Right cardiac atrium (tissue), 5 donors: ENCODE results near the gene ETHE1. TPM values are rescaled to one million over a fixed set of nuclear protein-coding genes. Genes with fewer than 3 reads are reported as not detected.
"Not testable (repeated sequence)": the region's sequence is repeated elsewhere in the genome, so short reads cannot be mapped to it uniquely, and the experiment has no call there.

Experiments
- ATAC-seq, 2 donors: fragments of 200-7000 bp; cut with Tn5 transposase; one replicate each; pipeline versions ENCODE4 v1.8.0 to v1.9.1; 2020; ENCODE audit warnings: moderate library complexity in 2 of 2, mild to moderate bottlenecking in 1 of 2
- DNase-seq, 3 donors: peaks; one replicate each; pipeline ENCODE4 v3.0.0-alpha.2; 2020
- H3K27ac ChIP-seq: one replicate; pipeline ENCODE4 v1.5.1; 2013; ENCODE audit warnings: mild to moderate bottlenecking, low read length, control low read depth, moderate library complexity
- H3K27me3 ChIP-seq: one replicate; pipeline ENCODE4 v1.6.1; 2013; ENCODE audit not compliant: control insufficient read depth, insufficient read depth
- H3K4me1 ChIP-seq: one replicate; pipeline ENCODE4 v1.6.1; 2013; ENCODE audit warnings: low read length; ENCODE audit not compliant: control insufficient read depth, insufficient read depth
- H3K4me3 ChIP-seq: one replicate; pipeline ENCODE4 v1.5.1; 2013; ENCODE audit warnings: low read length, control low read depth
- H3K9me3 ChIP-seq: one replicate; pipeline ENCODE4 v1.6.1; 2013; ENCODE audit warnings: low read length; ENCODE audit not compliant: control insufficient read depth
- WGBS: extraction: QIAGEN DNeasy Blood & Tissue Kit; methylation state at CpG from one replicate; pipeline ENCODE4 v1.1.7; 2013; 5-methylcytosine and 5-hydroxymethylcytosine counted together
- intact Hi-C, 4 donors: fragments of 100-400 bp; cut with DNase I; formaldehyde crosslinking; loops; one replicate each; pipeline versions ENCODE4 v1.11.0 to v1.14.0; 2022 to 2023
- polyA plus RNA-seq: library from polyadenylated mRNA; stranded (reverse); fragments of 200-250 nt; gene quantifications from one replicate; pipeline ENCODE4 v1.2.3, GENCODE V29; 2013
- total RNA-seq, 4 donors: library from RNA; stranded (reverse); fragmentation: NEBNext Ultra II Directional; extraction: Animal tissue kit (Norgen Biotek cat#: 25700); gene quantifications; one replicate each; pipeline ENCODE4 v1.2.1, GENCODE V29; 2021
- donor health status: healthy with polysubstance abuse.
- donor health status: DM: no; HTN: yes; CAD: no.
- donor health status: DM: no; HTN: no; CAD: no.
- donor health status: DM: no; HTN: yes; CAD: no; lungs with severe emphysema.
- donor health status: DM: yes; HTN: yes; CAD: no.

The ETHE1 gene
- total and polyA plus RNA-seq, 5 donors = 12.6 to 18.2 (median 14.1) TPM

- peak; percentile 80 to 90 (median 88) for DNase-seq
- intact Hi-C loops = loop anchor here in 2 of 4 donors (5.0 kb wide), 2 partner anchors 117 to 122 kb away; no protein-coding TSS in a partner anchor
- no peak overlapping the region for H3K27ac ChIP-seq
- no peaks in the 10 kb centered on the region for H3K4me1 ChIP-seq
- ATAC-seq = peak; percentile 1 to 13
- H3K27me3 ChIP-seq = no peaks in the 10 kb centered on the region
- no peaks in the 10 kb centered on the region for H3K9me3 ChIP-seq
- no peak overlapping the region for H3K4me3 ChIP-seq
- WGBS = 57% methylated on average over 62 of the region's 62 CpGs
Measured at GRCh38 chr19:43534816-43535761, 8.1 kb upstream of the ETHE1 start.

GRCh38 chr19:43534305-43534815 lies 7.4 kb upstream of the ETHE1 start:
- ATAC-seq (no peak), DNase-seq (no peak)
- H3K27me3 ChIP-seq = no peaks in the 10 kb centered on the region
- no peaks in the 10 kb centered on the region for H3K4me1 ChIP-seq
- H3K27ac ChIP-seq = peak overlapping the region; percentile 1
- no peaks in the 10 kb centered on the region for H3K9me3 ChIP-seq
- intact Hi-C loops = no loop called here
- 11% methylated on average over 17 of the region's 17 CpGs for WGBS
- no peak overlapping the region for H3K4me3 ChIP-seq

GRCh38 chr19:43533546-43534304 lies 6.7 kb upstream of the ETHE1 start:
- intact Hi-C loops = no loop called here
- H3K4me3 ChIP-seq = peak overlapping the region; percentile 22
- H3K4me1 ChIP-seq = no peaks in the 10 kb centered on the region
- no peaks in the 10 kb centered on the region for H3K27me3 ChIP-seq
- under 1% methylated on average over 41 of the region's 41 CpGs for WGBS
- no peaks in the 10 kb centered on the region for H3K9me3 ChIP-seq
- ATAC-seq (peak; percentile 93 to 94), DNase-seq (peak; percentile 99)
- H3K27ac ChIP-seq = peak overlapping the region; percentile 75

DNA sequence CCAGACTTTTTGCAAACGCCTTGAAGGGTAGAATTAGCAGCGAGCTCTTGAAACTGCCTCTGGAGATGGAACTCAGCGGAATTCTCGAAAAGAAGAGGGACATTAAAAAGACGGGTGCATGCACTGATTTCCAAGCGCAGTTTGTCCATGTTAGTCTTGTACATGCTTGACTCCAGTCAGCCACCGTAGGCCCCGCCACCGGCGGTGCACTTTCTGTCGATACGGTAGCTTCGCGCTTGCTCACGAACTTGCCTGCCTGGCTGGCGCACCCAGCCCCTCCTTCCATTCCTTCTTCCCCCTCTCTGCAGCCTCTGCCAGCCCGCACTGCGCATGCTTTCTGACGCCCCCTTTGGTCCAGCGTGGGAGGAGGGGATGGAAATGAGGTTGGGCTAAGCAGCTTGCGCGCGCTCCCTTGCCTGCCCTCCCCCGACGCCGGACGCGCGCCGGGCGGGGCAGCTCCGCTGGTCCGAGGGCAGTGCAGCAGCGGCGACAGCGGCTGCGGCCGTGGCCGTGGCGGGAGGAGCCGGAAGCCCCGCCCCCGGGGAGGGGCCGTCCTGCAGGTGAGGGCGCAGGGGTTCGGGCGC lies 6.1 kb upstream of the ETHE1 start, which contains the start of gene ZNF575:
Gene ZNF575 (plus strand): TSS at position 227 of the 584 bp plus-strand sequence. CDS start 1,235 bp downstream, outside the sequence.
- intact Hi-C loops = no loop called here
- DNase-seq (peak; percentile 90 to 97 (median 96)), ATAC-seq (peak; percentile 80 to 81)
- Histone ChIP-seq H3K27me3 (no peaks in the 10 kb centered on the region), H3K4me3 (peak within 1 kb of the TSS; percentile 22), H3K27ac (peak within 1 kb of the TSS; percentile 75), H3K9me3 (no peaks in the 10 kb centered on the region), H3K4me1 (no peaks in the 10 kb centered on the region)
- WGBS = under 1% methylated on average over 47 of the region's 47 CpGs

GRCh38 chr19:43532571-43532961 lies 5.6 kb upstream of the ETHE1 start:
- Histone ChIP-seq H3K4me1 (no peaks in the 10 kb centered on the region), H3K27me3 (no peaks in the 10 kb centered on the region), H3K4me3 (peak overlapping the region; percentile 22), H3K27ac (peak overlapping the region; percentile 75), H3K9me3 (no peaks in the 10 kb centered on the region)
- DNase-seq (peak; percentile 57 to 86 (median 84)), ATAC-seq (peak; percentile 0 to 2)
- intact Hi-C loops = no loop called here
- 1% methylated on average over 16 of the region's 16 CpGs for WGBS

DNA sequence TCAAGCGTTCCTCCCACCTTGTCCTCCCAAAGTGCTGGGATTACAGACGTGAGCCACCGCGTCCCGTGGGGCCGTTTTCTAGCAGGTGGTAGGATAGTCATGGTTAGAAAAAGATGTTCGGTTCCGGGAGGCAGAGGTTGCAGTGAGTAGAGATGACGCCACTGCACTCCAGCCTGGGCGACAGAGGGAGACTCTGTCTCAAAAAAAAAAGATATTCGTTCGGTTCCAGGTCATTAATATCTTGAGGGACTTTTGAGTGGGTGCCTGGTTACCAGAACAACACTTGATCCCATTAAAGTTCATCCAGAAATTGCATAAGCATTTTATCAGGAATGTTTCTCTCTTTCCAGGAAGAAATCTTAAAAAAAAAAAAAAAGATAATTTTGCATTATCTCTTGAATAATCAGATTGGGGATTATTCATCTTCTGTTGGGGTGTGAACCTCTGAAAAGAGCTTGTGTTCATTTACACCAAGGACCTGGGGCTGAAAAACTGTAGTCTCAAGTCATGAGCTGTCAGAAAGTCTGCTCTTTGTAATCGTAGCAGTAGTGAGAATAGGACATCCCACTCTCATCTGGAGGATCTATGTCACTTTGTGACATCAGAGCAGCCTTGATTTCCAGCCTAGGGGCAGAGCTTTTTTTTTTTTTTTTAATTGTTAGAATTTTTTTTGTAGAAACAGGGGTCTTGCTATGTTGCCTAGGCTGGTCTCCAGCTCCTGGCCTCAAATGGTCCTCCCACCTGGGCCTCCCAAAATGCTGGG lies 1.0 kb upstream of the ETHE1 start:
- ATAC-seq = no peak
- Histone ChIP-seq H3K27ac (peak overlapping the region; percentile 48), H3K4me3 (peak overlapping the region; percentile 99), H3K9me3 (no peaks in the 10 kb centered on the region), H3K27me3 (no peaks in the 10 kb centered on the region), H3K4me1 (no peaks in the 10 kb centered on the region)
- DNase-seq = peak; percentile 40 to 69 (median 59)
- WGBS = 24% methylated on average over 13 of the region's 13 CpGs
- intact Hi-C loops = no loop called here

GRCh38 chr19:43525836-43526771 lies 897 bp downstream of the ETHE1 start:
- H3K4me3 ChIP-seq = peak overlapping the region; percentile 99
- H3K4me1 ChIP-seq = no peaks in the 10 kb centered on the region
- H3K27me3 ChIP-seq = no peaks in the 10 kb centered on the region
- no peaks in the 10 kb centered on the region for H3K9me3 ChIP-seq
- 4% methylated on average over 26 of the region's 26 CpGs for WGBS
- peak overlapping the region; percentile 43 for H3K27ac ChIP-seq
- DNase-seq = peak; percentile 28 to 69 (median 66)
- intact Hi-C loops = no loop called here
- peak; percentile 34 to 42 for ATAC-seq

- Histone ChIP-seq H3K4me3 (peak overlapping the region; percentile 99), H3K4me1 (no peaks in the 10 kb centered on the region), H3K9me3 (no peaks in the 10 kb centered on the region), H3K27me3 (no peaks in the 10 kb centered on the region), H3K27ac (peak overlapping the region; percentile 48)
- WGBS = 23% methylated on average over 12 of the region's 12 CpGs
- ATAC-seq (peak; percentile 60 to 69), DNase-seq (peak; percentile 42 to 81 (median 58))
- intact Hi-C loops = no loop called here
Measured at GRCh38 chr19:43524922-43525835, 1.8 kb downstream of the ETHE1 start.

DNA sequence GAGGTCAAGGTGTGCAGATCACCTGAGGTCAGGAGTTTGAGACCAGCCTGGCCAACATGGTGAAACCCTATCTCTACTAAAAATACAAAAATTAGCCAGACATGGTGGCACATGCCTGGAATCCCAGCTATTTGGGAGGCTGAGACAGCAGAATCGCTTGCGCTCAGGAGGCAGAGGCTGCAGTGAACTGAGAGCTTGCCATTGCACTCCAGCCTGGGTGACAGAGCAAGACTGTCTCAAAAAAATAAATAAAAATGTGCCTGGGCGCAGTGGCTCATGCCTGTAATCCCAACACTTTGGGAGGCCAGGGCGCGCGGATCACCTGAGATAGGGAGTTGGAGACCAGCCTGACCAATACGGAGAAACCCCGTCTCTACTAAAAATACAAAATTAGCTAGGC lies 3.3 kb downstream of the ETHE1 start:
- H3K27ac ChIP-seq, H3K27me3 ChIP-seq, DNase-seq, ATAC-seq, intact Hi-C loops, H3K4me1 ChIP-seq, H3K9me3 ChIP-seq, H3K4me3 ChIP-seq: not testable (repeated sequence)
- WGBS = 97% methylated on average over 8 of the region's 8 CpGs
